Activated naive CD4-positive, alpha-beta T cell treated with anti-CD3 and anti-CD28 coated beads, Interleukin-2, amount 50 U/mL, for 72 hours (primary cell): ENCODE measurements around the gene CDC20. TPM values are rescaled to one million over a fixed set of nuclear protein-coding genes. Genes with fewer than 3 reads are reported as not detected.

Source experiments
- ATAC-seq, 2 donors: fragments of 150-1000 bp; cut with Tn5 transposase; 2 replicates each; pipeline ENCODE4 v1.10.0; 2021; ENCODE audit warnings: mild to moderate bottlenecking in 2 of 2, moderate library complexity in 2 of 2
- DNase-seq, 2 donors: peaks; one replicate each; pipeline ENCODE4 v3.0.0; 2021 to 2022; ENCODE audit warnings: low spot score in 2 of 2
- H3K27ac Mint-ChIP-seq, 2 donors: one replicate each; pipeline ENCODE4 v1.8.0; 2022; ENCODE audit warnings: mild to moderate bottlenecking in 2 of 2, mixed read lengths in 2 of 2
- H3K36me3 Mint-ChIP-seq, 2 donors: one replicate each; pipeline ENCODE4 v1.8.0; 2022; ENCODE audit warnings: mixed read lengths in 2 of 2
- H3K9me3 Mint-ChIP-seq, 2 donors: one replicate each; pipeline ENCODE4 v1.8.0; 2022; ENCODE audit warnings: mixed read lengths in 2 of 2
- total RNA-seq, 2 donors: library from RNA; stranded (reverse); gene quantifications; one replicate each; pipeline ENCODE4 v1.2.3, GENCODE V29; 2022

The CDC20 gene
- 100 to 1,000 TPM; 127 to 328 TPM for total RNA-seq

- Mint-ChIP-seq H3K36me3 (peaks cover 45 to 53% of the 10 kb centered on the region in 2 donors), H3K27ac (peak within 1 kb of the TSS; percentile 94 to 98), H3K9me3 (no peaks in the 10 kb centered on the region)
- ATAC-seq, result peak; percentile 97 to 98
- DNase-seq, result peak; percentile 98 to 99
These were observed at the start of gene CDC20 for GRCh38 chr1:43358746-43359693. TSS of gene CDC20 (plus strand) at chr1:43358981. CDS start at chr1:43359216, 235 bp downstream.

- H3K9me3 Mint-ChIP-seq, result no peaks in the 10 kb centered on the region
- H3K27ac Mint-ChIP-seq, result peak overlapping the region in 1 of 2 donors; percentile 62
- no peak for ATAC-seq
- H3K36me3 Mint-ChIP-seq, result no peaks in the 10 kb centered on the region
- no peak for DNase-seq
These were observed 49.3 kb upstream of the CDC20 start for GRCh38 chr1:43309405-43310025.

- no peak for DNase-seq
- Mint-ChIP-seq H3K27ac (peak overlapping the region in 1 of 2 donors; percentile 87), H3K9me3 (no peaks in the 10 kb centered on the region), H3K36me3 (no peaks in the 10 kb centered on the region)
- ATAC-seq, result no peak
These were observed 47.3 kb upstream of the CDC20 start for GRCh38 chr1:43311521-43311920.

- Mint-ChIP-seq H3K27ac (no peak overlapping the region), H3K36me3 (no peaks in the 10 kb centered on the region), H3K9me3 (no peaks in the 10 kb centered on the region)
- ATAC-seq, result no peak
- DNase-seq, result no peak
These were observed 46.6 kb upstream of the CDC20 start for GRCh38 chr1:43312212-43312623.

GRCh38 chr1:43312663-43313515, 45.9 kb upstream of the CDC20 start:
- H3K36me3 Mint-ChIP-seq, result no peaks in the 10 kb centered on the region
- ATAC-seq (no peak), DNase-seq (no peak)
- H3K9me3 Mint-ChIP-seq, result no peaks in the 10 kb centered on the region
- H3K27ac Mint-ChIP-seq, result no peak overlapping the region

GRCh38 chr1:43313771-43314170, 45.0 kb upstream of the CDC20 start:
- DNase-seq, result no peak
- H3K27ac Mint-ChIP-seq, result no peak overlapping the region
- H3K36me3 Mint-ChIP-seq, result no peaks in the 10 kb centered on the region
- ATAC-seq, result no peak
- no peaks in the 10 kb centered on the region for H3K9me3 Mint-ChIP-seq

- ATAC-seq (no peak), DNase-seq (no peak)
- no peaks in the 10 kb centered on the region for H3K36me3 Mint-ChIP-seq
- no peak overlapping the region for H3K27ac Mint-ChIP-seq
- no peaks in the 10 kb centered on the region for H3K9me3 Mint-ChIP-seq
These were observed 44.5 kb upstream of the CDC20 start for GRCh38 chr1:43314233-43314632.

- DNase-seq (no peak), ATAC-seq (no peak)
- H3K27ac Mint-ChIP-seq, result no peak overlapping the region
These were observed 43.3 kb upstream of the CDC20 start for GRCh38 chr1:43315481-43315880.

GRCh38 chr1:43315963-43316737, 42.6 kb upstream of the CDC20 start:
- Mint-ChIP-seq H3K36me3 (no peaks in the 10 kb centered on the region), H3K27ac (no peak overlapping the region), H3K9me3 (no peaks in the 10 kb centered on the region)
- ATAC-seq, result no peak
- DNase-seq, result no peak

More at GRCh38 chr1:43315481-43315880, 43.3 kb upstream of the CDC20 start:
- Mint-ChIP-seq H3K9me3 (no peaks in the 10 kb centered on the region), H3K36me3 (no peaks in the 10 kb centered on the region)

GRCh38 chr1:43316738-43317520, 41.9 kb upstream of the CDC20 start:
- Mint-ChIP-seq H3K36me3 (no peaks in the 10 kb centered on the region), H3K9me3 (no peaks in the 10 kb centered on the region), H3K27ac (no peak overlapping the region)
- DNase-seq, result no peak
- ATAC-seq, result no peak

- DNase-seq (no peak), ATAC-seq (no peak)
- H3K36me3 Mint-ChIP-seq, result no peaks in the 10 kb centered on the region
- no peaks in the 10 kb centered on the region for H3K9me3 Mint-ChIP-seq
- H3K27ac Mint-ChIP-seq, result peak overlapping the region in 1 of 2 donors; percentile 48
These were observed 40.8 kb upstream of the CDC20 start for GRCh38 chr1:43317817-43318471.

GRCh38 chr1:43318831-43319230, 40.0 kb upstream of the CDC20 start:
- ATAC-seq (no peak), DNase-seq (no peak)
- Mint-ChIP-seq H3K9me3 (no peaks in the 10 kb centered on the region), H3K36me3 (no peaks in the 10 kb centered on the region), H3K27ac (no peak overlapping the region)

- peaks cover under 1 to 3% of the 10 kb centered on the region in 2 donors for H3K36me3 Mint-ChIP-seq
- no peak overlapping the region for H3K27ac Mint-ChIP-seq
- ATAC-seq (no peak), DNase-seq (no peak)
- peaks cover 2 to 3% of the 10 kb centered on the region in 2 donors for H3K9me3 Mint-ChIP-seq
These were observed 39.5 kb upstream of the CDC20 start for GRCh38 chr1:43319288-43319687.

- Mint-ChIP-seq H3K27ac (no peak overlapping the region), H3K36me3 (peaks cover 6 to 8% of the 10 kb centered on the region in 2 donors), H3K9me3 (peaks cover 7 to 8% of the 10 kb centered on the region in 2 donors)
- ATAC-seq (no peak), DNase-seq (no peak)
These were observed 39.0 kb upstream of the CDC20 start for GRCh38 chr1:43319766-43320165.

GRCh38 chr1:43321331-43321891, 37.4 kb upstream of the CDC20 start:
- ATAC-seq (no peak), DNase-seq (no peak)
- H3K27ac Mint-ChIP-seq, result no peak overlapping the region
- H3K36me3 Mint-ChIP-seq, result peaks cover 12 to 17% of the 10 kb centered on the region in 2 donors
- peaks cover 10 to 19% of the 10 kb centered on the region in 2 donors for H3K9me3 Mint-ChIP-seq
